ENCODE measurements around the gene TPGS1. TPM values are rescaled to one million over a fixed set of nuclear protein-coding genes. Genes with fewer than 3 reads are reported as not detected.
A peak's percentile ranks its signal among the peaks of the same experiment; 100 is the strongest.
"Not testable (repeated sequence)": the region's sequence is repeated elsewhere in the genome, so short reads cannot be mapped to it uniquely, and the experiment has no call there.

The TPGS1 gene
- total RNA-seq, 1 donor from 2014 or later, result 26.1 TPM

DNA sequence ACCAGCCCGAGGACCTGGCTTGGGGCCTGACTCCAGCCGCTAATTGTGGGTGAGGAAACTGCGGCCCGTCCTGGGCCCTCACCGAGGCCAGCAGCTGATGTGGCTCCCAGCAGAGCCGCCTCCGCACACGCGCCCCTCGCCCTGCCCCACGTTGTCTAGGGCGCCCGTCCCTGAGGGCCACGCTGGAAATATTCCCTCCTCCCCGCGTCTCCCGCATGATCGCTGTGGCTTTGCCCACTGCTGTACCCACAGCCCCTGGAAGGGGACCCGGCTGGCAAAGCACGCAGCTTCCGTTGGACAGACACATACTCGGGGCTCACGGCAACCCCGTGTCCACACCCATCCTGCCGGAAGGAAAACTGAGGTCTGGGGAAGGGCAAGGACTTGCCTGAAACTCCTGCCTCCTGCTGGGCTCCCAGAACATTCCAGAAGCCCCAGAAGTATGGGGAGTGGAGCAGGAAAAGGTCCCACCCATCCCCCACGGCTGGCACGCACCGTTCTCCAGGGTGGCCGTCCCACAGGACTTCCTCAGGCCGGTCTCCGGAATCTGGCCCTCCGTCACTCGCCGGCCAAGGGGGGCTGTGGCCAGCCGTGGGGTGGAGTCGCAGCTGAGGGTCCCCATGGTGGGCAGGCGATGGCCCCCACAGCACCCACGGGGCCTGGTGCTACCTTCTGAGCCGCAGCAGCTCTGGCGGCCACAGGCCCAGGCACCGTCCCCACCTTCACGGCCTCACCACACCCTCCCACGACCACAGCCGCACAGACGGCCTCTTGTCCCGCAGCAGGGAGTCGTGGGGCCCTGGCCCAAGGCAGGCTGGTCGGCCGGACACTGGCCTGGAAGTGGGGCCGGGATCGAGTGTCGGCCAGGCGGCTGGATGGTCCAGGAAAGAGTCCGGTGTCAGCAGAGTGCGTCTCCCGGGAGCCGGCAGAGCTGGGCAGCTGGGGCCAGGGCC is 32.9 kb upstream of the TPGS1 start:
- H3K27ac Mint-ChIP-seq, result no peak overlapping the region
- no peaks in the 10 kb centered on the region for H3K36me3 Mint-ChIP-seq
- H3K27me3 Mint-ChIP-seq, result no peaks in the 10 kb centered on the region
- no peak for DNase-seq (ENCODE audit: extremely low spot score, unreplicated experiment)
- peaks cover 4% of the 10 kb centered on the region for H3K4me1 Mint-ChIP-seq (ENCODE audit: unreplicated experiment)
- H3K4me3 Mint-ChIP-seq, result no peak overlapping the region
- H3K9me3 Mint-ChIP-seq, result no peaks in the 10 kb centered on the region
- TF ChIP-seq, protein P1, sequence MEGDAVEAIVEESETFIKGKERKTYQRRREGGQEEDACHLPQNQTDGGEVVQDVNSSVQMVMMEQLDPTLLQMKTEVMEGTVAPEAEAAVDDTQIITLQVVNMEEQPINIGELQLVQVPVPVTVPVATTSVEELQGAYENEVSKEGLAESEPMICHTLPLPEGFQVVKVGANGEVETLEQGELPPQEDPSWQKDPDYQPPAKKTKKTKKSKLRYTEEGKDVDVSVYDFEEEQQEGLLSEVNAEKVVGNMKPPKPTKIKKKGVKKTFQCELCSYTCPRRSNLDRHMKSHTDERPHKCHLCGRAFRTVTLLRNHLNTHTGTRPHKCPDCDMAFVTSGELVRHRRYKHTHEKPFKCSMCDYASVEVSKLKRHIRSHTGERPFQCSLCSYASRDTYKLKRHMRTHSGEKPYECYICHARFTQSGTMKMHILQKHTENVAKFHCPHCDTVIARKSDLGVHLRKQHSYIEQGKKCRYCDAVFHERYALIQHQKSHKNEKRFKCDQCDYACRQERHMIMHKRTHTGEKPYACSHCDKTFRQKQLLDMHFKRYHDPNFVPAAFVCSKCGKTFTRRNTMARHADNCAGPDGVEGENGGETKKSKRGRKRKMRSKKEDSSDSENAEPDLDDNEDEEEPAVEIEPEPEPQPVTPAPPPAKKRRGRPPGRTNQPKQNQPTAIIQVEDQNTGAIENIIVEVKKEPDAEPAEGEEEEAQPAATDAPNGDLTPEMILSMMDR (conservative IDR thresholded peaks at IDR 0.05), result no peak

DNA sequence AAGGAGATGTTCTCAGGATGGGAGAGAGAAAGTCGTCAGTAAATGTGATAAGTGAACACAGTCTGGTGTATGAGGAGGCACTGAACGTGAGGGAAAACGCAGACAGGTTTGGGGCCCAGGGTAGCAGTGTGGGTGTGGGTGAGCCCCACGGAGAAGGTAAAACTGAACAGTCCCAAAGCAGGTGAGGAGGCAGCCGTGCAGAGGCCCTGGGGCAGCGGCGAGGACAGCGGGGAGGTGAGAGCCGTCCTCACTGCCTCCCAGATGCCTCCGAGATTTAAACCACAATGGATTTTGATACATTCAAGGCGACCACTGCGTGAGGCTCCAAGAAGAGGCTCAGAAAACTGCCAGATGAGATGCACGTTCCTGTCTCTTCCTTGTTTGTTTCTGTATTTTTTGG is 31.9 kb upstream of the TPGS1 start:
- Mint-ChIP-seq H3K4me3 (no peak overlapping the region), H3K4me1 (ENCODE audit: unreplicated experiment) (peaks cover 11% of the 10 kb centered on the region), H3K27me3 (peaks cover 7% of the 10 kb centered on the region), H3K9me3 (peaks cover 6% of the 10 kb centered on the region), H3K27ac (no peak overlapping the region), H3K36me3 (no peaks in the 10 kb centered on the region)
- no peak for DNase-seq (ENCODE audit: extremely low spot score, unreplicated experiment)
- TF ChIP-seq, protein P1 (conservative IDR thresholded peaks at IDR 0.05), result no peak

DNA sequence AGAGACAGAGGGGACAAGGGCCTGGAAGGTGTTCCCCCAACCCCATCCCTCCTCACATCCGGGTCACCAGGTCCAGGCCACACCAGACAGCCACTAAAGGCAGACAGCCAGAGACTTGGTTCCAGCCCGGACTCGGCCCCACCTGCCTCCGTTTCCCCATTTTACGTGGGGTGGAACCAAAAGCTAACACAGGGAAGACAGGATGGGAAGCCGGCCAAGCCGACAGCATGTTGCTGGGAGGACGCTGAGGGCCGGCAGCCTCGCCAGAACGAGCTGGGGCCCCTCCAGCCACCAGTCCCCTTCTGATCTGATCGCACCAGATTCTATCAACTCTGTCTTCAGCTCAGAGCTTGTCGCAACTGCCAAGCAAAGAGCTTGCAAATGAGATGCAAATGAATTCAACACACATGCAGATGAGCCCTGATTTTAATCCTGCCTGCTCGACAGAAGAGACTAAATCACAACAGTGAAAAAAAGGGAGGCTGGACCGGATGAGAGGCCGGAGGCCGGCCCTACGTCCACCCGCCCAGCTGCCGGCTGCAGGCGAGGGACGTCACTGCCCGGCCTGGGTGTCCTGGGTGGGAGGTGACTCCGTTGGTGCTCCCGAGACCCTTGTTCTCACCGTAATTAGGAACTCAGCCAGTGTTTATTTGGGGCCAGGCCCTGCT is 28.9 kb upstream of the TPGS1 start:
- H3K27ac Mint-ChIP-seq, result no peak overlapping the region
- no peaks in the 10 kb centered on the region for H3K36me3 Mint-ChIP-seq
- DNase-seq (ENCODE audit: extremely low spot score, unreplicated experiment), result no peak
- TF ChIP-seq, protein P1 (conservative IDR thresholded peaks at IDR 0.05), result no peak
- H3K27me3 Mint-ChIP-seq, result peaks cover 14% of the 10 kb centered on the region
- peaks cover 11% of the 10 kb centered on the region for H3K4me1 Mint-ChIP-seq (ENCODE audit: unreplicated experiment)
- H3K9me3 Mint-ChIP-seq, result peaks cover 7% of the 10 kb centered on the region
- H3K4me3 Mint-ChIP-seq, result no peak overlapping the region

DNA sequence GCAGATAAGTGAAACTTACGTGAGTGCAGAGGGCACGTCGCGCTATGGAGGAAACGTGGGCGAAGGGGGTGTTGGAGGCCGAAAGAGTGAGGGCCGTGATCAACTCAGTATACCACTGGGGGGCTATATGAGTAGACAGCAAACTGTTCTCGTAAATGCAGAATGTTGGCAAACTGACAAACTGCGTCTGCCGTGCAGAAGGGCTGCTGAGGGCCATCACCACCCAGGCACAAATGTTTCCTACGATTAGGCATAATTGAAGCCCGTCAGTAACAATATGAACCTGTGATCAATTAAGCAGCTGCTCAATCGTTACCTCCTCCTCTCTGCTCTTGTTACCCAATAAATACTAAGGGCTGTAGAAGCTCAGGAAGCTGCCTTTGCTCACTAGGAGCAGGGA is 28.3 kb upstream of the TPGS1 start:
- Mint-ChIP-seq H3K36me3 (no peaks in the 10 kb centered on the region), H3K4me3 (no peak overlapping the region), H3K27ac (no peak overlapping the region), H3K4me1 (ENCODE audit: unreplicated experiment) (peaks cover 11% of the 10 kb centered on the region), H3K27me3 (peaks cover 16% of the 10 kb centered on the region), H3K9me3 (peaks cover 7% of the 10 kb centered on the region)
- TF ChIP-seq, protein P1 (conservative IDR thresholded peaks at IDR 0.05), result no peak
- DNase-seq (ENCODE audit: extremely low spot score, unreplicated experiment), result no peak

DNA sequence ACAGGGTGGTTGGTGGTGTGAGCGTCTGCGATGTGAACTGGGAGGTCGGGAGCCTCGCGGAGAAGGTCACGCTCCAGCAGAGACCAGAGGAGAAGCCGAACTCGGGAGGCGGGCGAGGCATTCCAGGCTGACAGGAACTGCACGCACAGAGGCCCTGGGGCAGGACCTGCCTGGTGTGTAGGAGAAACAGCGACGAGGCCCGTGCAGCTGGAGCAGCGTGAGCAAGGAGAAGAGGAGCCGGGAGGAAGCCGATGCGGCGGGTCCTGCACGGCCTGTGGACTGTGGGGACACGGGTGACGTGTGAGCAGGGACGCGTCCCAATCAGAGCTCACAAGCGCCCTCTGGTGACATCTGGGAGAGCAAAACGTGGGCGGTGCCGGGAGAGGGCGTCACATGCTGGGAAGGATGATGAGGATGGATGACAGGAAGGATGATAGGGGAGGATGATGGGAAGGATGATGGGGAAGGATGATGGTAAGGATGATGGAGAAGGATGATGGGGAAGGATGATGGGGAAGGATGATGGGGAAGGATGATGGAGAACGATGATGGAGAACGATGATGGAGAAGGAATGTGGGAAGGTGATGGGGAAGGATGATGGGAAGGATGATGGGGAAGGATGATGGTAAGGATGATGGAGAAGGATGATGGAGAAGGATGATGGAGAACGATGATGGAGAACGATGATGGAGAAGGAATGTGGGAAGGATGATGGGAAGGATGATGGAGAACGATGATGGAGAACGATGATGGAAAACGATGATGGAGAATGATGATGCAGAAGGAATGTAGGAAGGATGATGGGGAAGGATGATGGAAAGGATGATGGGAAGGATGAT is 27.1 kb upstream of the TPGS1 start:
- no peaks in the 10 kb centered on the region for H3K36me3 Mint-ChIP-seq
- peaks cover 7% of the 10 kb centered on the region for H3K9me3 Mint-ChIP-seq
- DNase-seq (ENCODE audit: extremely low spot score, unreplicated experiment), result no peak
- peaks cover 9% of the 10 kb centered on the region for H3K4me1 Mint-ChIP-seq (ENCODE audit: unreplicated experiment)
- TF ChIP-seq, protein P1 (conservative IDR thresholded peaks at IDR 0.05), result peak; percentile 76
- H3K4me3 Mint-ChIP-seq, result peak overlapping the region; percentile 74
- H3K27ac Mint-ChIP-seq, result peak overlapping the region; percentile 85
- H3K27me3 Mint-ChIP-seq, result peaks cover 25% of the 10 kb centered on the region

DNA sequence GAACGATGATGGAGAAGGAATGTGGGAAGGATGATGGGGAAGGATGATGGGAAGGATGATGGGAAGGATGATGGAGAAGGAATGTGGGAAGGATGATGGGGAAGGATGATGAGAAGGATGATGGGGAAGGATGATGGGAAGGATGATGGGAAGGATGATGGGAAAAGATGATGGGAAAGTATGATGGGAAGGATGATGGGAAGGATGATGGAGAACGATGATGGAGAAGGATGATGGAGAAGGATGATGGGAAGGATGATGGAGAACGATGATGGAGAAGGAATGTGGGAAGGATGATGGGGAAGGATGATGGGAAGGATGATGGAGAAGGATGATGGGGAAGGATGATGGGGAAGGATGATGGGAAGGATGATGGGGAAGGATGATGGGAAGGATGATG is 26.2 kb upstream of the TPGS1 start:
- Mint-ChIP-seq H3K27me3 (peaks cover 33% of the 10 kb centered on the region), H3K4me1 (ENCODE audit: unreplicated experiment) (peaks cover 13% of the 10 kb centered on the region)
- DNase-seq (ENCODE audit: extremely low spot score, unreplicated experiment); H3K4me3 Mint-ChIP-seq; H3K27ac Mint-ChIP-seq; H3K36me3 Mint-ChIP-seq; H3K9me3 Mint-ChIP-seq: not testable (repeated sequence)
